Activated CD4-positive, alpha-beta memory T cell treated with anti-CD3 and anti-CD28 coated beads for 36 hours (primary cell): ENCODE results near the gene ADGRB3. TPM values are rescaled to one million over a fixed set of nuclear protein-coding genes. Genes with fewer than 3 reads are reported as not detected.
A peak's percentile ranks its signal among the peaks of the same experiment; 100 is the strongest.
"Not testable (repeated sequence)": the region's sequence is repeated elsewhere in the genome, so short reads cannot be mapped to it uniquely, and the experiment has no call there.

Experiments
- CTCF ChIA-PET: fragments of 350-600 bp; sonication (Branson Sonifier 250); formaldehyde crosslinking; loops from one replicate; lab custom pipeline; 2021; ENCODE audit warnings: antibody characterized with exemption, inconsistent platforms; lab: Charles Lee
- POLR2A ChIA-PET: fragments of 350-600 bp; sonication (Branson Sonifier 250); formaldehyde crosslinking; loops from one replicate; lab custom pipeline; 2021; ENCODE audit warnings: antibody characterized with exemption; lab: Charles Lee
- DNase-seq: peaks from one replicate; pipeline ENCODE4 v3.0.0-alpha.2; 2020
- H3K27ac Mint-ChIP-seq: one replicate; pipeline ENCODE4 v1.8.0; 2021; ENCODE audit warnings: mixed read lengths
- H3K27me3 Mint-ChIP-seq: one replicate; pipeline ENCODE4 v1.8.0; 2021; ENCODE audit warnings: mixed read lengths
- H3K36me3 Mint-ChIP-seq: one replicate; pipeline ENCODE4 v1.8.0; 2021; ENCODE audit warnings: mixed read lengths
- H3K4me1 Mint-ChIP-seq: one replicate; pipeline ENCODE4 v1.8.0; 2021; ENCODE audit warnings: low read depth, mixed read lengths
- H3K4me3 Mint-ChIP-seq: one replicate; pipeline ENCODE4 v1.8.0; 2021; ENCODE audit warnings: mild to moderate bottlenecking, mixed read lengths
- H3K9me3 Mint-ChIP-seq: one replicate; pipeline ENCODE4 v1.8.0; 2021; ENCODE audit warnings: mixed read lengths
- intact Hi-C: fragments of 100-400 bp; cut with micrococcal nuclease; formaldehyde crosslinking; loops from one replicate; pipeline ENCODE4 v1.15.1; 2023
- total RNA-seq, 2 experiments: library from RNA; stranded (reverse); gene quantifications; one replicate each; pipeline ENCODE4 v1.2.3, GENCODE V29; 2021

The ADGRB3 gene
- total RNA-seq, 2 experiments from 2014 or later: not detected

GRCh38 chr6:68951270-68951669 is 316.2 kb downstream of the ADGRB3 start:
- ChIA-PET POLR2A (no interaction called here), CTCF (no interaction called here)
- H3K27ac Mint-ChIP-seq: no peak overlapping the region
- no peak for DNase-seq
- no peaks in the 10 kb centered on the region for H3K27me3 Mint-ChIP-seq
- H3K4me3 Mint-ChIP-seq: no peak overlapping the region
- no peaks in the 10 kb centered on the region for H3K4me1 Mint-ChIP-seq
- no peaks in the 10 kb centered on the region for H3K36me3 Mint-ChIP-seq
- intact Hi-C loops: no loop called here
- H3K9me3 Mint-ChIP-seq: no peaks in the 10 kb centered on the region

DNA sequence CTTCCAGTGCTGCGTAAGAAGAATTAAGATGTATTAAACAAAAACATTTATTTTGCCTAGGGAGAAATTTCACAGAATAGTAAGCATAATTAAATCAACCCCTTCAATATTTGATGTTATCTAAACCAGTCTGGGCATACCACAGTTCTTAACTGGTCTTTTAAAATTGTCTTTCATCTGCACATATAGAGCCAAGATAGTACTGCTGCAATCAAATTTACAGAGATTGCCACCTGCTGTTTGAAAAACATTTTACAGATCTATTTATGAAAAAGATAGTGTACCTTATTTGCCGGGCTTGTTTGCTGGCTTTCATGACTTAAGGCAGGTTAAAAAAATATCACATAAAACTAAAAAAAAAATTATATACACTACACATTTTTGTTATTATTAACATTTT is 323.2 kb downstream of the ADGRB3 start:
- Mint-ChIP-seq H3K4me1 (no peaks in the 10 kb centered on the region), H3K27me3 (no peaks in the 10 kb centered on the region), H3K36me3 (no peaks in the 10 kb centered on the region), H3K4me3 (no peak overlapping the region), H3K27ac (no peak overlapping the region), H3K9me3 (no peaks in the 10 kb centered on the region)
- DNase-seq: no peak
- ChIA-PET POLR2A (no interaction called here), CTCF (interaction anchor here (0.6 to 1.8 kb wide), 2 partner anchors 9 to 157 kb away, joined by 3 to 7 read pairs; no protein-coding TSS in a partner anchor)
- intact Hi-C loops: no loop called here

- peaks cover 8% of the 10 kb centered on the region for H3K4me1 Mint-ChIP-seq
- DNase-seq: peak; percentile 62
- H3K27me3 Mint-ChIP-seq: peaks cover 3% of the 10 kb centered on the region
- ChIA-PET POLR2A (no interaction called here), CTCF (interaction anchor here (0.9 to 1.3 kb wide), 5 partner anchors 9 to 328 kb away, joined by 3 to 7 read pairs (median 3); no protein-coding TSS in a partner anchor)
- no peaks in the 10 kb centered on the region for H3K36me3 Mint-ChIP-seq
- H3K4me3 Mint-ChIP-seq: no peak overlapping the region
- no peaks in the 10 kb centered on the region for H3K9me3 Mint-ChIP-seq
- intact Hi-C loops: loop anchor here (2.0 to 5.0 kb wide), 2 partner anchors 95 to 329 kb away; no protein-coding TSS in a partner anchor
- H3K27ac Mint-ChIP-seq: no peak overlapping the region
These were observed 332.6 kb downstream of the ADGRB3 start for GRCh38 chr6:68967549-68968300.

DNA sequence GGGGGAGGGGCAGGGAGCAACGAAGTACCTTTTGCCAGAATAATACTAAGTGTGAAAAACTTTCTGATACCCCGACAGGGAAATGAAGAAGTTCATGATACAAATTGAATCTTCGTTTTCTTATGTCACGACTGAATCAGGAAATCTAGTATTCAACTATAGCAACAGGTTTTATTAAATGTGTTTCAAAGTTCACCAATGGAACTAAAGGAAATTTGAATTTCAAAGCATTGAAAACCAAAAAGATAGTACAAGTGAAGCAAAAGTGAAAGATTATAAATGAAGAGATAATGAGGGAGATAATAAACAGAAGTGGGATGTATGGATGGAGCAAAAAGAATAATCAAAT is 333.2 kb downstream of the ADGRB3 start:
- ChIA-PET POLR2A (no interaction called here), CTCF (interaction anchor here (1.0 to 1.3 kb wide), 2 partner anchors 9 to 329 kb away, joined by 3 to 7 read pairs; no protein-coding TSS in a partner anchor)
- DNase-seq: no peak
- Mint-ChIP-seq H3K27me3 (peaks cover 3% of the 10 kb centered on the region), H3K4me3 (no peak overlapping the region), H3K27ac (no peak overlapping the region), H3K9me3 (no peaks in the 10 kb centered on the region), H3K36me3 (no peaks in the 10 kb centered on the region), H3K4me1 (peaks cover 8% of the 10 kb centered on the region)
- intact Hi-C loops: loop anchor here (2.0 to 5.0 kb wide), 2 partner anchors 96 to 329 kb away; no protein-coding TSS in a partner anchor

- Mint-ChIP-seq H3K27ac (no peak overlapping the region), H3K36me3 (no peaks in the 10 kb centered on the region), H3K4me3 (no peak overlapping the region), H3K4me1 (peaks cover under 1% of the 10 kb centered on the region), H3K27me3 (no peaks in the 10 kb centered on the region), H3K9me3 (no peaks in the 10 kb centered on the region)
- intact Hi-C loops: no loop called here
- ChIA-PET POLR2A (no interaction called here), CTCF (no interaction called here)
- DNase-seq: no peak
These were observed 338.0 kb downstream of the ADGRB3 start for GRCh38 chr6:68973066-68973465.

GRCh38 chr6:68975064-68975463 is 340.0 kb downstream of the ADGRB3 start:
- Mint-ChIP-seq H3K36me3 (no peaks in the 10 kb centered on the region), H3K4me3 (no peak overlapping the region), H3K4me1 (no peaks in the 10 kb centered on the region), H3K9me3 (no peaks in the 10 kb centered on the region), H3K27me3 (no peaks in the 10 kb centered on the region), H3K27ac (no peak overlapping the region)
- DNase-seq: no peak
- intact Hi-C loops: no loop called here
- POLR2A ChIA-PET: no interaction called here
- CTCF ChIA-PET: no interaction called here

- intact Hi-C loops: no loop called here
- Mint-ChIP-seq H3K4me3 (no peak overlapping the region), H3K27me3 (no peaks in the 10 kb centered on the region), H3K4me1 (no peaks in the 10 kb centered on the region), H3K27ac (no peak overlapping the region), H3K9me3 (no peaks in the 10 kb centered on the region), H3K36me3 (no peaks in the 10 kb centered on the region)
- CTCF ChIA-PET: no interaction called here
- POLR2A ChIA-PET: no interaction called here
- no peak for DNase-seq
These were observed 340.7 kb downstream of the ADGRB3 start for GRCh38 chr6:68975816-68976215.

DNA sequence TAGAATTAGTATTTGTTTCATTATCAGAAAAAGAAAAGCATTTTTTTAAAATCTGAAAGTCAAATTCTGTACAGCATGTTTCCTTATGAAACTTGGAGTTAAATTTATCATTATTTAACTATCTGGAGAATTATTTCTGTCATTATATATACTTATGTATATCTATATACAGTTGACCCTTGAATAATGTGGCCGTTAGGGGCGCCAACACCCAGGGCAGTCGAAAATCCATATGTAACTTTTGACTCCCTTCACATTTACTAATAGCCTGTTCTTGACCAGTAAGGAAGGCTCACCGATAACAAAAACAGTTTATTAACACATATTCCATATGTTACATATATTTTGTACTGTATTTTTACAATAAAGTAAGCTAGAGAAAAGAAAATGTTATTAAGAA is 341.2 kb downstream of the ADGRB3 start:
- Mint-ChIP-seq H3K9me3 (no peaks in the 10 kb centered on the region), H3K27me3 (no peaks in the 10 kb centered on the region), H3K4me1 (no peaks in the 10 kb centered on the region), H3K27ac (no peak overlapping the region), H3K4me3 (no peak overlapping the region), H3K36me3 (no peaks in the 10 kb centered on the region)
- intact Hi-C loops: no loop called here
- no peak for DNase-seq
- ChIA-PET POLR2A (no interaction called here), CTCF (no interaction called here)

DNA sequence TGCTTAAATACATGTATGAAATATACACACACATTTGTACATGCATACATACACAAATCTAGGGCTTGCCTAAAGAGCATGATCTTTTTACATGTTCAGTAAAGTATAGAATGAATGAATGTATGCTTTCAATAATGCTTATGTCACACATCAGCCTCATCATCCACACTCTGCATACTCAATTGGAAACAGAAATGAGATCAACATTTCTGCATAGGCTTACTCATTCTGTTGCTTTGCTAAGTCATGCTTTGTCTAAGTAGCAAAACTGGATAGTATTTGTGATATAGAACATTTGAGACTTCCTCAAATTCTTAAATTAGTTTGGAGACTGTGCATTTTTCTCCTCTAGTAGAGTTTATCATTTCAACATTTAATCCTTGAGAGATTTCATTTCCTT is 343.3 kb downstream of the ADGRB3 start:
- ChIA-PET POLR2A (no interaction called here), CTCF (no interaction called here)
- intact Hi-C loops: no loop called here
- no peak for DNase-seq
- Mint-ChIP-seq H3K36me3 (no peaks in the 10 kb centered on the region), H3K9me3 (no peaks in the 10 kb centered on the region), H3K4me1 (no peaks in the 10 kb centered on the region), H3K27ac (no peak overlapping the region), H3K27me3 (no peaks in the 10 kb centered on the region), H3K4me3 (no peak overlapping the region)

DNA sequence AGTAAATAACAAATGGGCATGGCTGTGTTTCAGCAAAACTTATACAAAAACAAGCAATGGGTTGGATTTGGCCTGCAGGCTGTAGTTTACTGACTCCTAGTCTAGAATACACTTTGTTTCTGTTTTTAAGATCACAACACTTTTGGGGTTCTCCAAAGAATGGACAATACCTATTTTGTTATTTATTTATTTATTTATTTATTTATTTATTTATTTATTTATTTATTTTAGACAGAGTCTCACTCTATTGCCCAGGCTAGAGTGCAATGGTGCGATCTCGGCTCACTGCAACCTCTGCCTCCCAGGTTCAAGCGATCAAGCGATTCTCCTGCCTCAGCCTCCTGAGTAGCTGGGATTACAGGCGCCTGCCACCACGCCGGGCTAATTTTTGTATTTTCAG is 346.6 kb downstream of the ADGRB3 start:
- POLR2A ChIA-PET, H3K36me3 Mint-ChIP-seq, H3K27me3 Mint-ChIP-seq, intact Hi-C loops, DNase-seq, CTCF ChIA-PET, H3K4me1 Mint-ChIP-seq, H3K27ac Mint-ChIP-seq, H3K9me3 Mint-ChIP-seq, H3K4me3 Mint-ChIP-seq: not testable (repeated sequence)

- Mint-ChIP-seq H3K36me3 (no peaks in the 10 kb centered on the region), H3K4me3 (no peak overlapping the region), H3K27me3 (peaks cover 5% of the 10 kb centered on the region), H3K9me3 (no peaks in the 10 kb centered on the region), H3K27ac (no peak overlapping the region), H3K4me1 (no peaks in the 10 kb centered on the region)
- intact Hi-C loops: no loop called here
- POLR2A ChIA-PET: no interaction called here
- DNase-seq: no peak
- CTCF ChIA-PET: no interaction called here
These were observed 353.6 kb downstream of the ADGRB3 start for GRCh38 chr6:68988698-68989097.

DNA sequence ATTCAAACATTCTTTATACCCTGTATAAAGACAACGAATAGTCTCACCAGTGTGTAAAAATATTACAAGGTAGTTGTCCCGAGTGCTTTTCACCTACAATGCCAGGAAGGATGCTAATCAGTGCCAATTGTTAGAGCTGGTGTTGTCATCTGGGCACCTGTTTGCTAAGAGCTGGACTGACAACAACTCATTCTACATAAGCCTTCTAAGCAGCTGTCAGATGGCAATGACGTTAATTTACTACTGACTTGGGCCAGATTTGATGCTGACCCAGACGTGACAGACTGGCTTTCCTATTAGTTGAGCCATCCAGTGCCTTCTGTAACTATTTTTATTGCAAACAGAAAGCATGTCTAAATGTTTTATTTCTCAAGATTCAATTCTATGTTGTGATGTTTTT is 355.2 kb downstream of the ADGRB3 start:
- no peaks in the 10 kb centered on the region for H3K4me1 Mint-ChIP-seq
- DNase-seq: no peak
- ChIA-PET POLR2A (no interaction called here), CTCF (no interaction called here)
- no peaks in the 10 kb centered on the region for H3K9me3 Mint-ChIP-seq
- H3K27me3 Mint-ChIP-seq: no peaks in the 10 kb centered on the region
- no peak overlapping the region for H3K27ac Mint-ChIP-seq
- no peaks in the 10 kb centered on the region for H3K36me3 Mint-ChIP-seq
- intact Hi-C loops: no loop called here
- no peak overlapping the region for H3K4me3 Mint-ChIP-seq

- Mint-ChIP-seq H3K27me3 (no peaks in the 10 kb centered on the region), H3K4me1 (no peaks in the 10 kb centered on the region), H3K4me3 (no peak overlapping the region), H3K9me3 (no peaks in the 10 kb centered on the region), H3K36me3 (no peaks in the 10 kb centered on the region), H3K27ac (no peak overlapping the region)
- CTCF ChIA-PET: interaction anchor here (1.0 kb wide), 1 partner anchor 26 kb away, joined by 3 read pairs; no protein-coding TSS in a partner anchor
- intact Hi-C loops: no loop called here
- POLR2A ChIA-PET: no interaction called here
- DNase-seq: no peak
These were observed 358.8 kb downstream of the ADGRB3 start for GRCh38 chr6:68993911-68994310.
